Hematopoietic multipotent progenitor cell (in vitro differentiated cells): ENCODE results near the gene ARHGAP1. TPM values are rescaled to one million over a fixed set of nuclear protein-coding genes. Genes with fewer than 3 reads are reported as not detected.
"Not testable (repeated sequence)": the region's sequence is repeated elsewhere in the genome, so short reads cannot be mapped to it uniquely, and the experiment has no call there.

Experiments used
- DNase-seq, 3 donors: peaks; one replicate each; pipeline ENCODE4 v3.0.0-alpha.2; 2011 to 2015; ENCODE audit warnings: low read depth in 2 of 3, low spot score in 2 of 3
- total RNA-seq: library from RNA; depleted of rRNA; stranded (reverse); fragments of >200 nt; gene quantifications from one replicate; pipeline ENCODE4 v1.2.3, GENCODE V29; 2012

The ARHGAP1 gene
- total RNA-seq, 1 donor, result 50.4 TPM

- no peak for DNase-seq
Measured at GRCh38 chr11:46724088-46724487, 23.7 kb upstream of the ARHGAP1 start.

- DNase-seq, result no peak
Measured at GRCh38 chr11:46723359-46723680, 22.9 kb upstream of the ARHGAP1 start.

- no peak for DNase-seq
Measured at GRCh38 chr11:46722566-46723358, 22.3 kb upstream of the ARHGAP1 start.

- no peak for DNase-seq
Measured at GRCh38 chr11:46721286-46721685, 20.9 kb upstream of the ARHGAP1 start.

- no peak for DNase-seq
Measured at GRCh38 chr11:46719543-46720218, 19.3 kb upstream of the ARHGAP1 start.

- DNase-seq, result no peak
Measured at GRCh38 chr11:46719048-46719542, 18.7 kb upstream of the ARHGAP1 start, which contains the start of gene F2. Gene F2 (plus strand): TSS chr11:46719213. CDS start chr11:46719236, 23 bp downstream.

GRCh38 chr11:46718155-46719019 lies 18.0 kb upstream of the ARHGAP1 start:
- no peak for DNase-seq

GRCh38 chr11:46717825-46718154 lies 17.4 kb upstream of the ARHGAP1 start:
- DNase-seq, result not testable (repeated sequence)

GRCh38 chr11:46712874-46713576 lies 12.6 kb upstream of the ARHGAP1 start:
- no peak for DNase-seq

GRCh38 chr11:46711303-46711702 lies 10.9 kb upstream of the ARHGAP1 start:
- DNase-seq, result no peak

GRCh38 chr11:46710821-46711269 lies 10.4 kb upstream of the ARHGAP1 start:
- no peak for DNase-seq

GRCh38 chr11:46709351-46709750 lies 8.9 kb upstream of the ARHGAP1 start:
- DNase-seq, result not testable (repeated sequence)

GRCh38 chr11:46706886-46707285 lies 6.5 kb upstream of the ARHGAP1 start:
- no peak for DNase-seq

GRCh38 chr11:46705070-46705688 lies 4.8 kb upstream of the ARHGAP1 start:
- no peak for DNase-seq

- DNase-seq, result no peak
Measured at GRCh38 chr11:46701078-46701654, 747 bp upstream of the ARHGAP1 start.

GRCh38 chr11:46698597-46698996 lies 1.8 kb downstream of the ARHGAP1 start:
- DNase-seq, result no peak

- DNase-seq, result no peak
Measured at GRCh38 chr11:46697723-46698122, 2.7 kb downstream of the ARHGAP1 start.

- DNase-seq, result no peak
Measured at GRCh38 chr11:46697303-46697702, 3.1 kb downstream of the ARHGAP1 start.

- no peak for DNase-seq
Measured at GRCh38 chr11:46696212-46696558, 4.2 kb downstream of the ARHGAP1 start.
